ENCODE results near the gene TRIO. TPM values are rescaled to one million over a fixed set of nuclear protein-coding genes. Genes with fewer than 3 reads are reported as not detected.
A peak's percentile ranks its signal among the peaks of the same experiment; 100 is the strongest.

TRIO gene
- total RNA-seq, 1 donor = 410 TPM

GRCh38 chr5:14239404-14239803 is 96.3 kb downstream of the TRIO start:
- no peak for TF ChIP-seq CTCF (IDR thresholded peaks at IDR 0.05; ENCODE audit: insufficient read depth, low read depth, low read length)
- H3K4me3 ChIP-seq (ENCODE audit: low read depth, low read length) = no peak overlapping the region
- DNase-seq (ENCODE audit: low read depth) = no peak

GRCh38 chr5:14239951-14240350 is 96.8 kb downstream of the TRIO start:
- TF ChIP-seq CTCF (IDR thresholded peaks at IDR 0.05; ENCODE audit: insufficient read depth, low read depth, low read length) = no peak
- H3K4me3 ChIP-seq (ENCODE audit: low read depth, low read length) = no peak overlapping the region
- DNase-seq (ENCODE audit: low read depth) = peak; percentile 44

- no peak for TF ChIP-seq CTCF (IDR thresholded peaks at IDR 0.05; ENCODE audit: insufficient read depth, low read depth, low read length)
- DNase-seq (ENCODE audit: low read depth) = peak; percentile 61
- no peak overlapping the region for H3K4me3 ChIP-seq (ENCODE audit: low read depth, low read length)
Observed at GRCh38 chr5:14240359-14240758, 97.2 kb downstream of the TRIO start.

- no peak overlapping the region for H3K4me3 ChIP-seq (ENCODE audit: low read depth, low read length)
- no peak for TF ChIP-seq CTCF (IDR thresholded peaks at IDR 0.05; ENCODE audit: insufficient read depth, low read depth, low read length)
- DNase-seq (ENCODE audit: low read depth) = no peak
Observed at GRCh38 chr5:14241141-14241540, 98.0 kb downstream of the TRIO start.

- TF ChIP-seq CTCF (IDR thresholded peaks at IDR 0.05; ENCODE audit: insufficient read depth, low read depth, low read length) = no peak
- DNase-seq (ENCODE audit: low read depth) = no peak
Observed at GRCh38 chr5:14242447-14242846, 99.3 kb downstream of the TRIO start.

GRCh38 chr5:14242871-14243383 is 99.8 kb downstream of the TRIO start:
- DNase-seq (ENCODE audit: low read depth) = no peak
- no peak for TF ChIP-seq CTCF (IDR thresholded peaks at IDR 0.05; ENCODE audit: insufficient read depth, low read depth, low read length)
- no peak overlapping the region for H3K4me3 ChIP-seq (ENCODE audit: low read depth, low read length)

More at GRCh38 chr5:14242447-14242846, 99.3 kb downstream of the TRIO start:
- H3K4me3 ChIP-seq (ENCODE audit: low read depth, low read length) = no peak overlapping the region

- no peak overlapping the region for H3K4me3 ChIP-seq (ENCODE audit: low read depth, low read length)
- no peak for TF ChIP-seq CTCF (IDR thresholded peaks at IDR 0.05; ENCODE audit: insufficient read depth, low read depth, low read length)
- DNase-seq (ENCODE audit: low read depth) = no peak
Observed at GRCh38 chr5:14243766-14244165, 100.6 kb downstream of the TRIO start.
